IMR-90 (cell line): ENCODE data around the gene ZBTB25. TPM values are rescaled to one million over a fixed set of nuclear protein-coding genes. Genes with fewer than 3 reads are reported as not detected.

Experiments used
- ATAC-seq: fragments of 200-7000 bp; cut with Tn5 transposase; 2 replicates; pipeline ENCODE4 v1.9.1; 2020; ENCODE audit warnings: low read depth, mild to moderate bottlenecking, moderate library complexity
- BruUV-seq: library from RNA; stranded (reverse); fragments of 400-500 nt; replicated peaks from 2 replicates; lab custom pipeline; 2021; lab: Mats Ljungman, UMichigan
- CTCF ChIA-PET: fragments of 300-600 bp; formaldehyde crosslinking; extraction: SDS; loops from one replicate; lab custom pipeline; 2021; ENCODE audit warnings: antibody characterized with exemption; lab: Yijun Ruan, JAX
- POLR2A ChIA-PET: fragments of 300-600 bp; sonication (Branson Sonifier 250); formaldehyde crosslinking; loops from one replicate; lab custom pipeline; 2022; ENCODE audit warnings: antibody characterized with exemption; ENCODE audit not compliant: unreplicated experiment; lab: Charles Lee
- DNase-seq: peaks from one replicate; pipeline ENCODE4 v3.0.0; 2013
- H2AFZ ChIP-seq: replicated peaks from 2 replicates; pipeline ENCODE3; 2013; ENCODE audit warnings: low read length, mild to moderate bottlenecking; ENCODE audit not compliant: poor library complexity
- H2AK5ac ChIP-seq: 2 replicates; pipeline ENCODE4 v1.6.1; 2013; ENCODE audit warnings: low read depth, low read length, inconsistent platforms
- H2AK9ac ChIP-seq: replicated peaks from 2 replicates; pipeline ENCODE3; 2013; ENCODE audit warnings: mild to moderate bottlenecking, low read depth, low read length, moderate library complexity; ENCODE audit not compliant: poor library complexity
- H2BK120ac ChIP-seq: 2 replicates; pipeline ENCODE4 v1.6.1; 2013; ENCODE audit warnings: low read depth, low read length, inconsistent platforms
- H2BK15ac ChIP-seq: 3 replicates; pipeline ENCODE4 v1.6.1; 2013; ENCODE audit warnings: low read depth, low read length, inconsistent platforms
- H2BK20ac ChIP-seq: 2 replicates; pipeline ENCODE4 v1.6.1; 2013; ENCODE audit warnings: low read depth, mild to moderate bottlenecking, inconsistent platforms, low read length, moderate library complexity
- H2BK5ac ChIP-seq: 2 replicates; pipeline ENCODE4 v1.6.1; 2013; ENCODE audit warnings: mild to moderate bottlenecking, low read depth, low read length, inconsistent platforms; ENCODE audit not compliant: poor library complexity, severe bottlenecking
- H3K14ac ChIP-seq: replicated peaks from 2 replicates; pipeline ENCODE4 v1.6.1; 2013; ENCODE audit warnings: low read depth, low read length, inconsistent platforms
- H3K18ac ChIP-seq: 2 replicates; pipeline ENCODE4 v1.6.1; 2013; ENCODE audit warnings: low read depth, low read length, control low read depth
- H3K23ac ChIP-seq: 2 replicates; pipeline ENCODE4 v1.6.1; 2013; ENCODE audit warnings: low read depth, low read length, inconsistent platforms
- H3K27ac ChIP-seq: 2 replicates; pipeline ENCODE4 v1.5.1; 2013; ENCODE audit warnings: mild to moderate bottlenecking, control low read depth, low read length; ENCODE audit not compliant: insufficient read depth
- H3K27me3 ChIP-seq: 2 replicates; pipeline ENCODE4 v1.6.1; 2013; ENCODE audit warnings: low read length; ENCODE audit not compliant: control insufficient read depth, insufficient read depth
- H3K36me3 ChIP-seq: 2 replicates; pipeline ENCODE4 v1.6.1; 2013; ENCODE audit warnings: low read length, mixed read lengths; ENCODE audit not compliant: control insufficient read depth, insufficient read depth
- H3K4ac ChIP-seq: 2 replicates; pipeline ENCODE4 v1.6.1; 2013; ENCODE audit warnings: low read depth, low read length, inconsistent platforms
- H3K4me1 ChIP-seq: 2 replicates; pipeline ENCODE4 v1.6.1; 2013; ENCODE audit warnings: low read length, mixed read lengths; ENCODE audit not compliant: control insufficient read depth, insufficient read depth
- H3K4me2 ChIP-seq: 2 replicates; pipeline ENCODE4 v1.6.1; 2013; ENCODE audit warnings: low read depth, mild to moderate bottlenecking, control low read depth, low read length, moderate library complexity
- H3K4me3 ChIP-seq: 2 replicates; pipeline ENCODE4 v1.5.1; 2013; ENCODE audit warnings: low read depth, mild to moderate bottlenecking, control low read depth, low read length, moderate library complexity; ENCODE audit not compliant: insufficient read depth
- H3K56ac ChIP-seq: 2 replicates; pipeline ENCODE4 v1.6.1; 2013; ENCODE audit warnings: low read length, inconsistent platforms; ENCODE audit not compliant: insufficient read depth; ENCODE audit errors: extremely low read depth
- H3K79me1 ChIP-seq, 2 experiments: 2 replicates each; pipeline ENCODE4 v1.6.1; 2013; ENCODE audit warnings: low read length in 2 of 2, inconsistent platforms in 1 of 2, low read depth in 1 of 2
- H3K9ac ChIP-seq: 2 replicates; pipeline ENCODE4 v1.6.1; 2013; ENCODE audit warnings: low read depth, low read length, control low read depth
- H3K9me1 ChIP-seq: 2 replicates; pipeline ENCODE4 v1.6.1; 2013; ENCODE audit warnings: low read length, inconsistent platforms; ENCODE audit not compliant: insufficient read depth
- H3K9me3 ChIP-seq: 2 replicates; pipeline ENCODE4 v1.6.1; 2013; ENCODE audit warnings: low read length; ENCODE audit not compliant: control insufficient read depth, insufficient read depth
- H4K20me1 ChIP-seq: 2 replicates; pipeline ENCODE4 v1.6.1; 2013; ENCODE audit warnings: low read length, inconsistent platforms; ENCODE audit not compliant: insufficient read depth
- H4K5ac ChIP-seq: 2 replicates; pipeline ENCODE4 v1.6.1; 2013; ENCODE audit warnings: mild to moderate bottlenecking, low read depth, low read length, control low read depth
- H4K8ac ChIP-seq, 2 experiments: 2 replicates each; pipeline ENCODE4 v1.6.1; 2013; ENCODE audit warnings: low read depth in 2 of 2, low read length in 2 of 2, control low read depth in 1 of 2, inconsistent platforms in 1 of 2
- H4K91ac ChIP-seq: 2 replicates; pipeline ENCODE4 v1.6.1; 2013; ENCODE audit warnings: low read depth, low read length, inconsistent platforms; ENCODE audit not compliant: insufficient read depth
- BHLHE40 ChIP-seq: fragments of 150-350 bp; IDR thresholded peaks from 2 replicates; pipeline ENCODE4 v1.6.1; 2016; ENCODE audit warnings: mild to moderate bottlenecking, low read depth, low read length
- MAFK ChIP-seq: IDR thresholded peaks from 2 replicates; pipeline ENCODE4 v1.6.1; 2012; ENCODE audit warnings: low read depth, low read length, improper control_type of control experiment
- MXI1 ChIP-seq: IDR thresholded peaks from 2 replicates; pipeline ENCODE4 v1.6.1; 2012; ENCODE audit warnings: low read depth, mild to moderate bottlenecking, low read length, moderate library complexity, borderline replicate concordance
- NFE2L2 ChIP-seq: fragments of 150-350 bp; IDR thresholded peaks from 2 replicates; pipeline ENCODE4 v1.6.1; 2016; ENCODE audit warnings: low read depth, mild to moderate bottlenecking, low read length
- POLR2A ChIP-seq: IDR thresholded peaks from 2 replicates; pipeline ENCODE4 v1.6.1; 2012; ENCODE audit warnings: mild to moderate bottlenecking, low read depth, low read length
- RAD21 ChIP-seq: IDR thresholded peaks from 2 replicates; pipeline ENCODE4 v1.6.1; 2012; ENCODE audit warnings: low read length, improper control_type of control experiment
- WGBS, 2 experiments: methylation state at CpG; one replicate each; pipeline versions ENCODE4 v1.1.5 to v1.1.7; 2013; ENCODE audit warnings: missing lambda C conversion rate in 2 of 2; ENCODE audit not compliant: insufficient read length in 1 of 2; ENCODE audit errors: extremely low coverage in 2 of 2; 5-methylcytosine and 5-hydroxymethylcytosine counted together
- dilution Hi-C: fragments of 300-500 bp; cut with HindIII; formaldehyde crosslinking; loops from one replicate; pipeline ENCODE4 v1.14.3; 2018; ENCODE audit warnings: low sequenced_read_pairs; ENCODE audit not compliant: unreplicated experiment
- in situ Hi-C: fragments of 300-500 bp; cut with MboI; formaldehyde crosslinking; loops from 3 replicates; pipeline ENCODE4 v1.14.3; 2019; ENCODE audit warnings: low sequenced_read_pairs, inconsistent platforms, mixed read lengths
- intact Hi-C: fragments of 100-400 bp; cut with micrococcal nuclease; formaldehyde crosslinking; loops from 2 replicates; pipeline ENCODE4 v1.10.0; 2022
- polyA plus RNA-seq, 3 experiments: library from polyadenylated mRNA; depleted of rRNA; stranded (reverse); fragments of >200 nt; gene quantifications; 2 replicates each; pipeline ENCODE4 v1.2.3, GENCODE V29; 2012; ENCODE audit warnings: low replicate concordance in 1 of 3
- total RNA-seq: library from RNA; depleted of rRNA; stranded (reverse); fragments of >200 nt; gene quantifications from 2 replicates; pipeline ENCODE4 v1.2.3, GENCODE V29; 2012
- TF ChIP-seq, protein P1 (sequence below): fragments of 150-350 bp; IDR thresholded peaks from 2 replicates; pipeline ENCODE4 v1.6.1; 2017; ENCODE audit warnings: mild to moderate bottlenecking, antibody characterized with exemption, low read length, low read depth

Gene ZBTB25
- total and polyA plus RNA-seq, 2 of the 4 experiments (the other 2 are of a cell fraction) = 4.4 to 6.6 TPM

DNA sequence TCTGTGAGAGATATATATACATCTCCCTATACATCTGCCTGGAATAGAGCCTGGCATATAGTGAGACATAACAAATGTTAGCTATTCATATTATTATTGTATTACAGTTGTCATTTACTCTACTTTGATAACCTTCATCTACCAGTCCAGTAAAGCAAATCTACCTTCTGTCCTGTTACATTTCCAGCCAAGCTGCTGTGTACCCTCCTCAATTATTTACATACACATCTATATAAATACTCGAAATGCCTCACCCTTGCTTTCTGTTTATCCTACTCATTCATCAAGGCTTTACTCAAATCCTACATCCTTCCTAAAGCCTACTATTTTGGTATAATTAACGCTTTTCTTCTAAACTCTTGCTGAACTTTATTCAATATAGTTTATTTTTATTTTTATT is 9.6 kb upstream of the ZBTB25 start:
- no peak overlapping the region for H2BK120ac ChIP-seq
- no peak overlapping the region for H2AK9ac ChIP-seq
- H2BK15ac ChIP-seq = no peak overlapping the region
- no peaks in the 10 kb centered on the region for H3K36me3 ChIP-seq
- H4K20me1 ChIP-seq = peaks cover 92% of the 10 kb centered on the region
- H3K4me3 ChIP-seq = no peak overlapping the region
- POLR2A ChIA-PET = no interaction called here
- TF ChIP-seq RAD21 (no peak), MAFK (no peak), MXI1 (no peak), NFE2L2 (no peak), POLR2A (no peak), BHLHE40 (no peak)
- TF ChIP-seq, protein P1, sequence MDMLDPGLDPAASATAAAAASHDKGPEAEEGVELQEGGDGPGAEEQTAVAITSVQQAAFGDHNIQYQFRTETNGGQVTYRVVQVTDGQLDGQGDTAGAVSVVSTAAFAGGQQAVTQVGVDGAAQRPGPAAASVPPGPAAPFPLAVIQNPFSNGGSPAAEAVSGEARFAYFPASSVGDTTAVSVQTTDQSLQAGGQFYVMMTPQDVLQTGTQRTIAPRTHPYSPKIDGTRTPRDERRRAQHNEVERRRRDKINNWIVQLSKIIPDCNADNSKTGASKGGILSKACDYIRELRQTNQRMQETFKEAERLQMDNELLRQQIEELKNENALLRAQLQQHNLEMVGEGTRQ = no peak
- no peak overlapping the region for H4K91ac ChIP-seq
- no peak overlapping the region for H4K5ac ChIP-seq
- CTCF ChIA-PET = no interaction called here
- no peak overlapping the region for H2BK20ac ChIP-seq
- no peaks in the 10 kb centered on the region for H3K9me3 ChIP-seq
- H3K23ac ChIP-seq = no peak overlapping the region
- no TSS peak for BruUV-seq
- H3K18ac ChIP-seq = no peak overlapping the region
- H3K4me1 ChIP-seq = peaks cover 5% of the 10 kb centered on the region
- DNase-seq = no peak
- H3K4ac ChIP-seq = no peak overlapping the region
- H3K9ac ChIP-seq = no peak overlapping the region
- no peak overlapping the region for H2AK5ac ChIP-seq
- intact Hi-C loops = loop anchor here (5.0 kb wide), 1 partner anchor 379 kb away; no protein-coding TSS in a partner anchor
- no peak for ATAC-seq
- H3K14ac ChIP-seq = no peak overlapping the region
- dilution Hi-C loops = no loop called here
- no peak overlapping the region for H3K56ac ChIP-seq
- in situ Hi-C loops = no loop called here
- H3K79me1 ChIP-seq = peaks cover 0 to 60% of the 10 kb centered on the region in 2 experiments; a peak in 3 of 4 replicates
- H2AFZ ChIP-seq = no peak overlapping the region
- no peak overlapping the region for H2BK5ac ChIP-seq
- no peaks in the 10 kb centered on the region for H3K27me3 ChIP-seq
- H4K8ac ChIP-seq = no peak overlapping the region
- peaks cover 10% of the 10 kb centered on the region; the same call in 1 of the 2 replicates for H3K9me1 ChIP-seq
- H3K27ac ChIP-seq = no peak overlapping the region
- H3K4me2 ChIP-seq = no peak overlapping the region
- WGBS, 2 experiments = 100% methylated on average over 1 of the region's 2 CpGs; no CpG with 5 or more reads in 1 of the 2 experiments
